ENCODE measurements around the gene PRKAA1.
"Not testable (repeated sequence)": the region's sequence is repeated elsewhere in the genome, so short reads cannot be mapped to it uniquely, and the experiment has no call there.

PRKAA1 gene

DNA sequence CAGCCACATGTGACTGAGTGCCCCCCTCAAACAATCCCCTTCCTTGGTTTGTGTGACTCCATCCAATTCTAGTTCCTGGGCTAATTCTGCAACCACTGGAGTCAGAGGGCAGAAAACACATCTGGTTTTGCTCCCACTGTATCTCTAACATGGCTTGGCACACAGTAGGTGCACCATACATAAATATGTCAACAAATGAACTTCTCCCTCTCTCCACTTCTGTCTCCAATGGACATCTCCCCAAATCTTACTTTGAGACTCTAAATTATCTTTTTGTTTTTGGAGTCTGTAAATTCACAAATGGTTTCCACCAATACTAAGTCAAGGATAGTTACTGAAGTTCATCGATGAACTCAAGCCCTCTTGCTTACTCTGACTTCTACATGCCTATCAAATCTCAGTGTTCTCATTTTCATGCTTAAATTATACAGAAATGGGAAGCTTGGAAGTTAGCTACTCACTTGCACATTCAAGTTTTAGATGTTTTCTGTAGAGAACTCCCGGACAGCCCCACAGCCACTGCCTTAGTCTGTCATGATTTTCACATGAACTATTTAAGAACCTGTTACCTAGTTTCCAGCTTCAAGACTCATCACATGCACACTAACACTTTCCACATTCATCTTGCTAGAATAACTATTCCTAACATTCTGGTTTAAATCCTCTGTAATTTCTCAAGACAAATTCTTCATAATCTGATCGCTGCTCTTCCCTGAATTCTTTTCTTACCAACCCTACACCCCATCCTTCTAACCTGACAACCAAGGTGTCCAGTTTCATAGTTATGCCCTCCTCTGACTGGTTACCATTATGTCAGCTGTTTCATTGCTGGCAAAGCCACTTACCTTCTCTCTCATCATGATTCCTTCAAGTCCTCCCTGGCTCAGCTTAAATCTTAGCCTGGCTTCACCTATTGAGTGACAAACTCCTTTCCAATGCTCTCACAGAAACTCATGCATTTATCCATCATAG is 30.8 kb upstream of the PRKAA1 start:
- no peak for DNase-seq
- TF ChIP-seq, protein P1, sequence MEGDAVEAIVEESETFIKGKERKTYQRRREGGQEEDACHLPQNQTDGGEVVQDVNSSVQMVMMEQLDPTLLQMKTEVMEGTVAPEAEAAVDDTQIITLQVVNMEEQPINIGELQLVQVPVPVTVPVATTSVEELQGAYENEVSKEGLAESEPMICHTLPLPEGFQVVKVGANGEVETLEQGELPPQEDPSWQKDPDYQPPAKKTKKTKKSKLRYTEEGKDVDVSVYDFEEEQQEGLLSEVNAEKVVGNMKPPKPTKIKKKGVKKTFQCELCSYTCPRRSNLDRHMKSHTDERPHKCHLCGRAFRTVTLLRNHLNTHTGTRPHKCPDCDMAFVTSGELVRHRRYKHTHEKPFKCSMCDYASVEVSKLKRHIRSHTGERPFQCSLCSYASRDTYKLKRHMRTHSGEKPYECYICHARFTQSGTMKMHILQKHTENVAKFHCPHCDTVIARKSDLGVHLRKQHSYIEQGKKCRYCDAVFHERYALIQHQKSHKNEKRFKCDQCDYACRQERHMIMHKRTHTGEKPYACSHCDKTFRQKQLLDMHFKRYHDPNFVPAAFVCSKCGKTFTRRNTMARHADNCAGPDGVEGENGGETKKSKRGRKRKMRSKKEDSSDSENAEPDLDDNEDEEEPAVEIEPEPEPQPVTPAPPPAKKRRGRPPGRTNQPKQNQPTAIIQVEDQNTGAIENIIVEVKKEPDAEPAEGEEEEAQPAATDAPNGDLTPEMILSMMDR (IDR thresholded peaks at IDR 0.05; ENCODE audit: low read depth, low read length) = no peak
- no peaks in the 10 kb centered on the region for H3K27me3 ChIP-seq (ENCODE audit: insufficient read depth, low read depth, severe bottlenecking)
- H3K9me3 ChIP-seq (ENCODE audit: severe bottlenecking) = no peaks in the 10 kb centered on the region
- H3K27ac ChIP-seq = no peak overlapping the region
- no peak overlapping the region for H3K4me3 ChIP-seq (ENCODE audit: low read depth, low read length)
- H3K36me3 ChIP-seq = peaks cover 88% of the 10 kb centered on the region

DNA sequence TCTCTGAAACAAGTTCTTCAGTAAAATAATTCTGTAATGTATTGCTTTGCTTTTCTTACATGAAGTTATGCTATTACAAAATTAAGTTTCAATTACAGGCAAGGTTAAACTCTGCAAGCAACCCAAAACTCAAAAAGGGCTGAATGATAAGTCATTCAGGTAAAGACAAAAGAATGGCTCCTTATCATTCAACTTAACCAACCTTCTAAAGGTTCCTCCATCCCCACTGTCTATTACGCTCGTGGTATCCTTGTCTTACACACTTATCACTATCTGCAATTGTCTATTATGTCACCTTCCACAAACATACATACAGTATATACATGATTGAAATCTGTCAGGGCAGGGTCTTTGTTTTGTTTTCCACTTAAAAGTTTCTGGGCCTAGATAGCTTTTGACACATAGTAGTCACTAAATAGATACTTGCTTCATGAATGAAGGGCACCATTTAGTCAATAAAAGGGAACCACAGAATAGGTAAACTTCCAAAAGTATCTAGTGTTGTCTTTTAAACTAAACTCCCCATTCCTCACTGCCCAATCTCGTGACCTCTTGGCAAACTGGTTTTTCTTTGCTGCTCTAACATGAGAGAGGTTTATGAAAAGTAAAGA is 30.0 kb upstream of the PRKAA1 start:
- Histone ChIP-seq H3K4me3 (ENCODE audit: low read depth, low read length) (no peak overlapping the region), H3K36me3 (peaks cover 80% of the 10 kb centered on the region), H3K9me3 (ENCODE audit: severe bottlenecking) (no peaks in the 10 kb centered on the region), H3K27me3 (ENCODE audit: insufficient read depth, low read depth, severe bottlenecking) (no peaks in the 10 kb centered on the region), H3K27ac (no peak overlapping the region)
- TF ChIP-seq, protein P1 (IDR thresholded peaks at IDR 0.05; ENCODE audit: low read depth, low read length) = no peak
- DNase-seq = no peak

DNA sequence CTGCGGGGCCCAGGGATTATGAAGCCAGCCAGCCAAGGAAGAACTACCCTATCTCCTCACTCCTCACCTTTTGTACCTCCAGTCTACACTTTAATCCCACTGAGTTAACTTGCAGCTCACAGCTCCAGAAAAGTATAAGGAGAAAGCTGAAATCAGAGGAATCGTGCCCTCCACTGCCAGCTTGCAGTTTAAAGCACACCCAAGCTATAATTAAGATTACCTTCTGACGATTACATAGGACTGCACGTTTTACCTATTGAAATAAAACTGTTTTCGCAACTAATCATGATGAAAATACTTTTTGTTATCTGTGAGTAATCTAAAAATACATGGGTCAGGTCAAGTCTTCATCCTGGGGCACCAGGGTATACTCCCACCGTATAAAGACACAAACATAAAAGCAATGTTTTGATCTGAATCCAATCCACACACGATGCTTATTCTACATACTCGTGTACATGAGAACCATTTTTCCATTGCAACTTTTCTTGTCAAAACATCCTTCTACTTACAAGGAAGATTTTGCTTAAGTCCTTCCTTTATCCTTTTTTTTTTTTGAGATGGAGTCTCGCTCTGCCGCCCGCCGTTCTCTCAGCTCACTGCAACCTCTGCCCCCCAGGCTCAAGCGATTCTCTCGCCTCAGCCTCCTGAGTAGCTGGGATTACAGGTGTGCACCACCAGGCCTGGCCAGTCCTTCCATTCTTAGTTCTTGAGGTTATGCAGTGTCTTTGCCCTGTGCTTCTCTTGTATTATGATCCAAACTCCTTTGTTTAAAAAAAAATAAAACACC is 29.2 kb upstream of the PRKAA1 start:
- TF ChIP-seq, protein P1 (IDR thresholded peaks at IDR 0.05; ENCODE audit: low read depth, low read length) = no peak
- H3K4me3 ChIP-seq (ENCODE audit: low read depth, low read length) = no peak overlapping the region
- H3K27me3 ChIP-seq (ENCODE audit: insufficient read depth, low read depth, severe bottlenecking) = no peaks in the 10 kb centered on the region
- H3K36me3 ChIP-seq = peaks cover 72% of the 10 kb centered on the region
- DNase-seq = no peak
- H3K27ac ChIP-seq = no peak overlapping the region
- no peaks in the 10 kb centered on the region for H3K9me3 ChIP-seq (ENCODE audit: severe bottlenecking)

DNA sequence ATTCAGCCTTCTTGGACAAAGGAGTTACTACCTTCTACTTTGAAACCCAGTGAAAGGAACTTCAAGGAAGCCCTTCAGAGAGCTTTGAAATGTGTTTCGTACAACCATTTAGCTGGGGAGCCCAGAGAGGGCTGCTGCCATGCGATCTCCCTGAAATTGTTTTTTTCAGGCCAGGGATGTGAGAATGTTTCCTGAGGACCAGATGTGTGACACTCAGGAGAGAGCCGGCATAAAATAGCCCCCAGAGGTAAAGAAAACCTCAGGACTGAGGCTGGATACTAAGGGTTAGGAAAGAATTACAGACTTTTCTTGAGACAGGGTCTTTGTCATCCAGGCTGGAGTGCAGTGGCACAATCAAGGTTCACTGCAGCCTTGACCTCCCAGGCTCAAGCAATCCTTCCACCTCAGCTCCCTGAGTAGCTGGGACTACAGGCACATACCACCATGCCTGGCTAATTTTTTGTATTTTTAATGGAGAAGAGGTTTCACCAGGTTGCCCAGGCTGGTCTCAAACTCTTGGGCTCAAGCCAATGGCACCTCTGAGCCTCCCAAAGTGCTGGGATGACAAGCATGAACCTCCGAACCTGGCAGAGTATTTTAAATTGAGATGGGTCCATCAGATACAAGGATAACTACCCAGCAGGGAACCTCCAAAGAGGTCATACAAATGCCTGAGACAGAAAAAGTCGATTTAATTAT is 28.5 kb upstream of the PRKAA1 start:
- no peak for DNase-seq
- no peaks in the 10 kb centered on the region for H3K27me3 ChIP-seq (ENCODE audit: insufficient read depth, low read depth, severe bottlenecking)
- TF ChIP-seq, protein P1 (IDR thresholded peaks at IDR 0.05; ENCODE audit: low read depth, low read length) = no peak
- no peak overlapping the region for H3K27ac ChIP-seq
- H3K36me3 ChIP-seq = peaks cover 65% of the 10 kb centered on the region
- no peaks in the 10 kb centered on the region for H3K9me3 ChIP-seq (ENCODE audit: severe bottlenecking)
- H3K4me3 ChIP-seq (ENCODE audit: low read depth, low read length) = no peak overlapping the region

DNA sequence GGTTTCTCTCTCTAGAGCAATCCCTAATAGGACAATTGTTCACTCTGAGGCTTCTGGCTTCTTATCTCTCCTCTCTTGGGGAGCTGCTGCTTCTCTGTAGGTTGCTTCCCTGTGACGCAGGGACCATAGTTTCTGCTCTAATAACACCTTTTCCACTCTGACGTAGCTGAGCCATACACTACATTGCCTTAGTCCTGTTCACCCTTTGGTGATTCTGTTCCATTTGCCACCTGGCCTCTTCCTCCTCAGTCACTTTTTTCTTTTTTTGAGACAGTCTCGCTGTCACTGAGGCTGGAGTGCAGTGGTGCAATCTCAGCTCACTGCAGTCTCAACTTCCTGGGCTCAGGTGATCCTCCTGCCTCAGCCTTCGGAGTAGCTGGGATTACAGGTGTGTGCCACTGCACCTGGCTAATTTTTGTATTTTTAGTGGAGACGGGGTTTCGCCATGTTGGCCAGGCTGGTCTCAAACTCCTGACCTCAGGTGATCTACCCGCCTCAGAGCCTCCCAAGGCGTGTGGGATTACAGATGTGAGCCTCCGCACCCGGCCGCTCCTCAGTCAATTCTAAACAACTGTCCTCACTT is 27.4 kb upstream of the PRKAA1 start:
- not testable (repeated sequence) for H3K9me3 ChIP-seq (ENCODE audit: severe bottlenecking); H3K4me3 ChIP-seq (ENCODE audit: low read depth, low read length); DNase-seq; H3K27me3 ChIP-seq (ENCODE audit: insufficient read depth, low read depth, severe bottlenecking); H3K27ac ChIP-seq
- peaks cover 54% of the 10 kb centered on the region for H3K36me3 ChIP-seq

Data from WERI-Rb-1 (cell line).